NCI-H526 treated with DMSO at 0.1 percent for 48 hours (cell line): ENCODE results near the gene ATRN.
"Not testable (repeated sequence)": the region's sequence is repeated elsewhere in the genome, so short reads cannot be mapped to it uniquely, and the experiment has no call there.

ENCODE experiments used
- DNase-seq: peaks from one replicate; lab custom pipeline; 2025; lab: John Stamatoyannopoulos, UW

Gene ATRN

GRCh38 chr20:3470627-3471396 lies at the start of gene ATRN:
Gene ATRN, plus strand, starts transcription at chr20:3471018. Its CDS starts 90 bp downstream, at chr20:3471108.
- peak; percentile 71 for DNase-seq

- DNase-seq: no peak
Observed at GRCh38 chr20:3421985-3422384, 48.8 kb upstream of the ATRN start.

GRCh38 chr20:3423126-3423525 lies 47.7 kb upstream of the ATRN start:
- no peak for DNase-seq

GRCh38 chr20:3426766-3427165 lies 44.1 kb upstream of the ATRN start:
- not testable (repeated sequence) for DNase-seq

GRCh38 chr20:3430376-3431069 lies 40.3 kb upstream of the ATRN start:
- no peak for DNase-seq

- DNase-seq: no peak
Observed at GRCh38 chr20:3431109-3431508, 39.7 kb upstream of the ATRN start.

GRCh38 chr20:3432844-3433243 lies 38.0 kb upstream of the ATRN start:
- no peak for DNase-seq

- no peak for DNase-seq
Observed at GRCh38 chr20:3433744-3434143, 37.1 kb upstream of the ATRN start.

- DNase-seq: no peak
Observed at GRCh38 chr20:3434232-3434631, 36.6 kb upstream of the ATRN start.

GRCh38 chr20:3436864-3437574 lies 33.8 kb upstream of the ATRN start:
- no peak for DNase-seq

- no peak for DNase-seq
Observed at GRCh38 chr20:3446779-3447178, 24.0 kb upstream of the ATRN start.

- no peak for DNase-seq
Observed at GRCh38 chr20:3447321-3447720, 23.5 kb upstream of the ATRN start.

GRCh38 chr20:3449319-3449718 lies 21.5 kb upstream of the ATRN start:
- DNase-seq: no peak

- DNase-seq: no peak
Observed at GRCh38 chr20:3452136-3452535, 18.7 kb upstream of the ATRN start.

GRCh38 chr20:3452690-3453089 lies 18.1 kb upstream of the ATRN start:
- DNase-seq: no peak

GRCh38 chr20:3454831-3455230 lies 16.0 kb upstream of the ATRN start:
- DNase-seq: no peak

GRCh38 chr20:3456648-3457047 lies 14.2 kb upstream of the ATRN start:
- DNase-seq: no peak

- no peak for DNase-seq
Observed at GRCh38 chr20:3459881-3460307, 10.9 kb upstream of the ATRN start.

GRCh38 chr20:3461211-3461771 lies 9.5 kb upstream of the ATRN start:
- no peak for DNase-seq

- no peak for DNase-seq
Observed at GRCh38 chr20:3461911-3462677, 8.7 kb upstream of the ATRN start.

- no peak for DNase-seq
Observed at GRCh38 chr20:3464166-3464565, 6.7 kb upstream of the ATRN start.

GRCh38 chr20:3465301-3465700 lies 5.5 kb upstream of the ATRN start:
- DNase-seq: no peak
